ENCODE measurements around the gene SH3PXD2B.

- no peak for TF ChIP-seq POLR2A (IDR thresholded peaks at IDR 0.05)
- TF ChIP-seq CTCF (IDR thresholded peaks at IDR 0.05), result no peak
Measured at GRCh38 chr5:172395483-172395882, 58.8 kb downstream of the SH3PXD2B start.
